Activated CD4-positive, alpha-beta T cell treated with anti-CD3 and anti-CD28 coated beads, Interleukin-2, amount 50 U/mL, for 4 hours (primary cell): ENCODE measurements around the gene FRZB.
"Not testable (repeated sequence)": the region's sequence is repeated elsewhere in the genome, so short reads cannot be mapped to it uniquely, and the experiment has no call there.

ENCODE experiments used
- DNase-seq, 2 experiments: peaks; one replicate each; pipeline ENCODE4 v3.0.0-alpha.2; 2020

FRZB gene

GRCh38 chr2:182887753-182888415, 21.4 kb upstream of the FRZB start:
- DNase-seq, result no peak

- DNase-seq, result no peak
These were observed 20.7 kb upstream of the FRZB start for GRCh38 chr2:182887093-182887492.

GRCh38 chr2:182885771-182886170, 19.3 kb upstream of the FRZB start:
- DNase-seq, result no peak

GRCh38 chr2:182883451-182883850, 17.0 kb upstream of the FRZB start:
- no peak for DNase-seq

- not testable (repeated sequence) for DNase-seq
These were observed 13.7 kb upstream of the FRZB start for GRCh38 chr2:182880100-182880499.

GRCh38 chr2:182876653-182877052, 10.2 kb upstream of the FRZB start:
- DNase-seq, result not testable (repeated sequence)

GRCh38 chr2:182870227-182870626, 3.8 kb upstream of the FRZB start:
- no peak for DNase-seq

- no peak for DNase-seq
These were observed 1.8 kb upstream of the FRZB start for GRCh38 chr2:182868054-182868796.

- no peak for DNase-seq
These were observed 1.1 kb upstream of the FRZB start for GRCh38 chr2:182867426-182868053.

GRCh38 chr2:182866095-182866460, 359 bp downstream of the FRZB start:
- DNase-seq, result no peak

GRCh38 chr2:182864949-182865570, 1.4 kb downstream of the FRZB start:
- no peak for DNase-seq

- DNase-seq, result no peak
These were observed 2.8 kb downstream of the FRZB start for GRCh38 chr2:182863642-182864041.

- DNase-seq, result no peak
These were observed 4.3 kb downstream of the FRZB start for GRCh38 chr2:182862091-182862490.

- DNase-seq, result no peak
These were observed 5.6 kb downstream of the FRZB start for GRCh38 chr2:182860858-182861257.

- no peak for DNase-seq
These were observed 7.8 kb downstream of the FRZB start for GRCh38 chr2:182858671-182859070.

GRCh38 chr2:182855376-182855775, 11.1 kb downstream of the FRZB start:
- no peak for DNase-seq

- DNase-seq, result no peak
These were observed 11.9 kb downstream of the FRZB start for GRCh38 chr2:182854375-182855105.

GRCh38 chr2:182852801-182853200, 13.6 kb downstream of the FRZB start:
- no peak for DNase-seq

- DNase-seq, result no peak
These were observed 14.3 kb downstream of the FRZB start for GRCh38 chr2:182852090-182852489.

GRCh38 chr2:182845794-182846417, 20.5 kb downstream of the FRZB start:
- DNase-seq, result no peak

GRCh38 chr2:182836451-182836850, 30.0 kb downstream of the FRZB start:
- DNase-seq, result no peak

GRCh38 chr2:182834293-182834692, 32.1 kb downstream of the FRZB start:
- no peak for DNase-seq
